HG03469 (cell line): ENCODE data around the gene CEP43.

Experiments
- ATAC-seq: cut with Tn5 transposase; IDR thresholded peaks from one replicate; pipeline ENCODE4 v1.9.1; 2021; ENCODE audit warnings: mild to moderate bottlenecking, moderate library complexity, moderate number of reproducible peaks; ENCODE audit not compliant: unreplicated experiment

CEP43 gene

GRCh38 chr6:166999145-166999883 lies at the start of gene CEP43:
Gene CEP43 (plus strand): TSS chr6:166999397. CDS start chr6:166999413, 16 bp downstream.
- peak; percentile 80 for ATAC-seq

GRCh38 chr6:166949528-166950442 lies 49.4 kb upstream of the CEP43 start:
- ATAC-seq: no peak

GRCh38 chr6:166950443-166950821 lies 48.8 kb upstream of the CEP43 start:
- peak; percentile 33 for ATAC-seq

- ATAC-seq: peak; percentile 92
These were observed 48.1 kb upstream of the CEP43 start for GRCh38 chr6:166950892-166951669.

GRCh38 chr6:166951670-166952060 lies 47.5 kb upstream of the CEP43 start:
- no peak for ATAC-seq

- no peak for ATAC-seq
These were observed 47.1 kb upstream of the CEP43 start for GRCh38 chr6:166952121-166952520.

- no peak for ATAC-seq
These were observed 46.4 kb upstream of the CEP43 start for GRCh38 chr6:166952567-166953486.

- ATAC-seq: no peak
These were observed 45.0 kb upstream of the CEP43 start for GRCh38 chr6:166954118-166954713.

GRCh38 chr6:166955121-166955864 lies 43.9 kb upstream of the CEP43 start:
- ATAC-seq: no peak

GRCh38 chr6:166955865-166956443 lies 43.2 kb upstream of the CEP43 start:
- no peak for ATAC-seq

GRCh38 chr6:166956444-166957086 lies 42.6 kb upstream of the CEP43 start, which contains the start of gene RNASET2:
Gene RNASET2 (minus strand): TSS chr6:166956550. CDS start chr6:166956182, 368 bp downstream.
- peak; percentile 50 for ATAC-seq

GRCh38 chr6:166957087-166957804 lies 42.0 kb upstream of the CEP43 start:
- peak; percentile 34 for ATAC-seq

GRCh38 chr6:166957805-166958076 lies 41.5 kb upstream of the CEP43 start:
- ATAC-seq: no peak

- ATAC-seq: no peak
These were observed 40.0 kb upstream of the CEP43 start for GRCh38 chr6:166958926-166959861.

GRCh38 chr6:166959911-166960608 lies 39.1 kb upstream of the CEP43 start:
- no peak for ATAC-seq

- ATAC-seq: no peak
These were observed 38.6 kb upstream of the CEP43 start for GRCh38 chr6:166960609-166960978.
